GM21825 (cell line): ENCODE data around the gene ANKRD13A.
A peak's percentile ranks its signal among the peaks of the same experiment; 100 is the strongest.
"Not testable (repeated sequence)": the region's sequence is repeated elsewhere in the genome, so short reads cannot be mapped to it uniquely, and the experiment has no call there.

Experiments
- ATAC-seq: cut with Tn5 transposase; IDR thresholded peaks from one replicate; pipeline ENCODE4 v1.9.1; 2021; ENCODE audit warnings: mild to moderate bottlenecking, moderate library complexity; ENCODE audit not compliant: unreplicated experiment

The ANKRD13A gene

DNA sequence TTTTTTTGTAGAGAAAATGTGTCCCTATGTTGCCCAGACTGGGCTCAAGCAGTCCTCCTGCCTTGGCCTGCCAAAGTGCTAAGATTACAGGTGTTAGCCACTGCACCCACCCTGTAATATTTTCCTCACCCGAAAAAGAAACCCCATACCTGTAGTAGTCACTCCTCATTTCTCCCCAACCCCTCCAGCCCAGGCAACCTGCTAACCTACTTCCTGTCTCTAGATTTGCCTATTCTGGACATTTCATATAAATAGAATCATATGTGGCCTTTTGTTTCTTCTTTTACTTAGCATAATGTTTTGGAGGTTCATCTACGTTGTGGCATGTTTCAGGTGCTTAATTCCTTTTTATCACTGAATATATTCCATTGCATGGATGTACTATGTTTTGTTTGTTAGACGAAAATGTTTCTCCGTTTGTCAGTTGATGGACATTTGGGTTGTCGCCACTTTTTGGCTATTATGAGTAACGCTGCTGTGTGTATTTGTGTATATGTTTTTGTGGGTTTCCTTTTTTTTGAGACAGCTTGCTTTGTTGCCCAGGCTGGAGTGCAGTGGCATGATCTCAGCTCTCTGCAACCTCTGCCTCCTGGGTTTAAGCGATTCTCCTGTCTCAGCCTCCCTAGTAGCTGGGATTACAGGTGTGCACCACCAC, 6.2 kb downstream of the ANKRD13A start:
- ATAC-seq, result no peak

DNA sequence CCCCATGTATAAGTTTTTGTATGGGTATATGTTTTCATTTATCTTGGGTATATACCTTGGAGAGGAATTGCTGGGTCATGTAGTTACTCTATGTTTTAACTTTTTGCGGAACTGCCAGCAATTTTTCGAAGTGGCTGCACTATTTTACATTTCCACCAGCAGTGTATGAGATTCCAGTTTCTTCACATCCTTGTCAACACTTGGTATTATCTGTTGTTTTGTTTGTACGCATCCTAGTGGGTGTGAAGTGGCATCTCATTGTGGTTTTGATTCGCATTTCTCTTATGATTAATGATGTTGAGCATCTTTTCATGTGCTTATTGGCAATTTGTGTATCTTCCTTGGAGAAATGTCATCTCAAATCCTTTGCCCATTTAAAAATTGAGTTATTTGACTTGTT, 6.9 kb downstream of the ANKRD13A start:
- ATAC-seq, result no peak

DNA sequence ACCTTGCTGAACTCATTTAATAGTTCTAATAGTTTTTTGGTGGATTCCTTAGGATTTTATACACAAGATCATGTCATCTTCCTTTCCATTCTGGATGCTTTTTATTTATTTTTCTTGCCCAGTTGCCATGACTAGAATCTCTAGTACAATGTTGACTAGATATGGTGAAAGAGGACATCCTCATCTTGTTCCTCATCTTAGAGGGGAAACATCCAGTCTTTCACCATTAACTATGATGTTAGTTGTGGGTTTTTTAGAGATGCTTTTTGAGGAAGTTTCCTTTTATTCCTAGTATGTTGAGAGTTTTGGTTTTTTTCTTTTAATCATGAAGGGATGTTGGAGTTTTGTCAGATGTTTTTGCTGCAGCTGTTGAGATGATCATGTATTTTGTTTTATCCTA, 8.7 kb downstream of the ANKRD13A start:
- no peak for ATAC-seq

DNA sequence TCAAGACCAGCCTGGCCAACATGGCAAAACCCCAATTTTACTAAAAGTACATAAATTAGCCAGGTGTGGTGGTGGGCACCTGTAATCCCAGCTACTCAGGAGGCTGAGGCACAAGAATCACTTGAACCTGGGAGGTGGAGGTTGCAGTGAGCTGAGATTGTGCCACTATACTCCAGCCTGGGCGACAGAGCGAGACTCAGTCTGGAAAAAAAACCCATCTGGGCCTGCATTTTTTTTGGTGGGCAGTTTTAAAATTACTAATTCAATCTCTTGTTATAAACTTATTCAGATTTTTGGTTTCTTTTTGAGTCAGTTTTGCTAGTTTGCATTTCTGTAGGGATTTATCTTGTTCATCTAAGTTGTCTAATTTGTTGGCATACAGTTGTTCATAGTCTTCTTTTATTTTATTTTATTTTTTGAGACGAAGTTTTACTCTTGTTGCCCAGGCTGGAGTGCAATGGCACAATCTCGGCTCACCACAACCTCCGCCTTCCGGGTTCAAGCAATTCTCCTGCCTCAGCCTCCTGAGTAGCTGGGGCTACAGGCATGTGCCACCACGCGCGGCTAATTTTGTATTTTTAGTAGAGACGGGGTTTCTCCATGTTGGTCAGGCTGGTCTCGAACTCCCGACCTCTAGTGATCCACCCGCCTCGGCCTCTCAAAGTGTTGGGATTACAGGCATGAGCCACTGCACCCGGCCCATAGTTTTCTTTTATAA, 9.6 kb downstream of the ANKRD13A start:
- not testable (repeated sequence) for ATAC-seq

DNA sequence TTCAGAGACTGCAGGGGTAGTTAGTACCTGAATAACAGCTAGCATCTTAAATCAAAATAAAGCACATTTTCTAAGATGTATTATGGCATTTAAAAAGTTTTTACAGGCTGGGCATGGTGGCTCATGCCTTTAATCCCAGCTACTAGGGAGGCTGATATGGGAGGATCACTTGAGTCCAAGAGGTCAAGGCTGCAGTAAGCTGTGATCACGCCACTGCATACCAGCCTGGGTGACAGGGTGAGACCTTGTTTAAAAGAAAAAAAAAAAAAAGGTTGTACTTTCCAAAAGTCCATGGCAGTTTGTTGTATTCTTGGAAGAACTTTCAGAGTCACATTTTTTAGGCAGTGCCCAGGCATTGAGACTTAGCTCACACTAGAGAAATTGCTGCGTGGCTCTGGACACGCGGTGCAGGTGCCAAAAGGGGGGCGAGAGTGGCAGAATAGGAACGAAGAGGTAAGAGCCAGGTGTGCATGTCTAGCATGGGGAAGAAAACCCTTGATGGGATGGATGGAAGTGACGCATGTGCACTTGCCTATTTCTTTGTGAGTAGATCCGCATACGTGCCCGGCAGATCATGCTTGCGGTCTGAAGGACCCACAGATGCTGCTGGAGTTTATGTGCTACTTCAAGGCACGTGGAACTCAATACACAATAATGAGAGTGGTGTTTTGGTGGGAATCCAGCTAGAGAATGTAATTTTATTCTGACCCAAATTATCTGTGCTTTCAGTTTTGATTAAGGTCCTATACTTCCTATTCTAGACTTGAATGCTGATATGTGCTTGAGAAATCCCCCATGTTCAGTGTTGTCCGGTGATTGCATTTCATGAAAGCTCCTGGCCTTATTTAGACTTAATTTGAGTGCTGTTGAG, 11.9 kb downstream of the ANKRD13A start:
- ATAC-seq, result peak; percentile 40

DNA sequence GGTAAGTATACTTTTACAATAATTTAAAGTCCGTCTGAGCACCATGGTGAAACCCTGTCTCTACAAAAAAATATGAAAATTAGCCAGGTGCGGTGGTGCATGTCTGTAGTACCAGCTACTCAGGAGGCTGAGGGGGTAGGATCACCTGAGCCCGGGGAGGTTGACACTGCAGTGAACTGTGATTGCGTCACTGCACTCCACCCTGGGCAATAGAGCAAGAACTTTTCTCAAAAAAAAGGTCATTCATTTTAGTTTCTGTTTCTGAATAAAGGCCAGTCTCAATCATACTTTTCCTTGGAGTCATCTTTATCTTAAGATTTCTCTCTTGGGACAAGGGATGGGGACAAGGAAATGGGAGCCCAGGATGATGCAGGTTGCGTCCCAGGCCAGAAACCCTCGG, 12.9 kb downstream of the ANKRD13A start:
- ATAC-seq, result peak; percentile 56

DNA sequence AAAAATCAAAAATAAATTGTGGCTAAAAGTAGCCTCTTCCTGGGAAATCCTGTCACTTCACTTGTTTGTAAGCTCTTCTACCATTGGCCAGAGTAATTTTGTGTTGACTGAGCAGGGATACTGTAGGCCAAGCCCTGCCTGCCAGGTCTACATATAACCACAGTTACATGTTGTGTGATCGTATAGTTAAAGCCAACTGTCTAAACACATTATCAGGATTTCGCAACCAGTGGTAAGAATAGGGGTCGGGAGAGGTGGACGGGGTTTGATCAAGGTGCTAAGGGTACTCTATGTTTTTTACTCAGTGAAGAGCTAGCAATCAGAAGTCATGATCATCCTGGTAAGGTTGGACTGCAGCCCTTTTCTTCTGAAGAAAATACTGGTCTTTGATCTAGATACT, 13.4 kb downstream of the ANKRD13A start:
- ATAC-seq, result no peak

DNA sequence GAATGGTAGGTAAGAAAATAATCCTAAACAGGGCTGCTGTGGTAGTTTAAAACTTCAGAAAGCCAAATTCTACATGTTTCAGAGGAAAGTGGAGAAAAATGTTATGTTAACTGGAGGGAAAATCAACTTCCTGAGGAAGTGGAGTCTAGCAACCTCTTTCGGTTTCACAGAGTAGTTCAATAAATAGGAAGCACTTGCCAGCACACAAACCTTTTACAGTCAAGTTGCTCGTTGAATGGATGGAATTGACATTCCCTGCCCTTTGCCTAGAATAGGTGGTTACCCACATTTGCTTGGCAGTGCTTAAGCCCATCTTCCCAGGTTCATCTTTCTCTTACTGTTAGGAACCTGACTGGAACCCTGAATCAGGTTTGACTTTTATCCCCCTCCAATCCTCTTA, 15.9 kb downstream of the ANKRD13A start:
- no peak for ATAC-seq

DNA sequence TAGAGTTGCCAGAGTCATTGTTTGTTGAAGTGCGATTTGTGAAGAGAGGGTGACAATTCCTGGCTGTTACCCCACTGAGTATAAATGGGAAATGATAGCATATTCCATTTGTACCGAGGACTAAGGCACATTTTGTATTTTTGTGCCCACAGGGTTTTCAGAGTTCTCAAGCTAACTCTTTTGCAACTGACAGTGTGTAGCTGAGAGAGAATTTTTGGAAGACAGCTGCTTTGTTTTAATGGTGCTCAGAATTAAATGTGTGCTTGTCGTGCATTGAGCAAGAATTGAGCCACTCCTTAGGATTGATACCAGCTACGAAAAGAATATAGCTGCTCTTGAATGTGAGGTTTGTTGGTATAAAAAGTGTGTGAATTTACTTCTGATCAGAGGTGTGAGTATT, 21.7 kb downstream of the ANKRD13A start:
- no peak for ATAC-seq

DNA sequence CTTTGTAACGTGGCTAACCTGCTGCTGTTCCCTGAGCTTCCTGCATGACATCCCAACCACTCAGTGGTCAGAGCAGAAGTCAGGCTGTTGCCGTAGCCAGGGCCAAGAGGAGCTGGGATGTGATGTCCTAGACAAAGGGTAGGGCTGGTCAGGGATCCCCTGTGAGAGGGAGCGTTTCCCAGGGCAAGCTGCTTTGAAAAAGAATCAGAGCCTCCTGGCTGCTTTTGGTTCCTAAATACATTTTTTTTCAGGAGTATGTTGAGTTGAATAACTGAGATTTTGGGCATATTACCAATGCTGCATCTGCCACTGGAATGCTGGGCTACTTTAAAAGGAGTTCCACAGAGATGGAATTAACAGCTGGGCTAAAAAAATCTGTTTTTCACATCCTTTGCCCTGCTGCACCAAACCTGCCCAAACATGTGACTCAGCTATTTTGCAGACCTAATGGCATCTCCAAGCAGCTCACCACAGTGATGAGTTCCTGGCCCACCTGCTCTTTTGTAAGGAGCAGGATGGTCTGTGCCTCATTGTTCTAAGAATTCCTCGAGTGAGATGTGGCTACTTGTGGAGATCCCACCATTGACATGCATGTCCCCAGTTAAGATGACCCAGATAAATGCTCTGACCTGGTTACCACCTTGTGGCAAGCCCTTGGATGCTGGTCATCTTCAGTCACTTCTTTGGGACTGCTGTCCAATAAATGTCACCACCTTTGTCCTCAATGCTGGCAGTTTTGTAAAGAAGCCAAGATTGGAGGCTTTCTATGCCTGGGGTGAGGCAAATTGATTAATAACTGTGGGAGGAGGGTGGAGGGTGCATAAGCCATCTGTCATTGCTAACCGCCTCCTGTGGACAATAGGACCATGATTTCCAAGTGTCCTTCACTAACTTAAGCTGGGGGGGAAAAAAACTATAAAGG, 24.1 kb downstream of the ANKRD13A start:
- no peak for ATAC-seq

DNA sequence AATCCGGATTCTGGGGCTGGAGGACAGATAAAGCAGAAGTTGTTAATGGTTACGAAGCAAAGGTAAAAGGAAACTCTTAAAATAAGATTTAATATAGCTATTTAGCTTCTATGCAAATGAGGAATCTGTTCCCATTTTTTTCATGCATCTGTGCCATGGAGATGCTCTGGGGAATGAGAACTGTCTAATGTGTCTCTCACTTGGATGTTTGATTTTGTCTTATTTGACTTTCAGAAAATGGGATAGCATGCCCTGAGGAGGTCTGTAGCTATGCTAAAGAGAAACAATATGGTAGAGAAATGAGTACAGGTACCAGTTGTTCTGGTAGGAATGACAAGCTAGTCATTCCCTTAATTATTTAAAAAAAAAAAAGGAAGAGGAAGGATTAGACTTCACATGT, 24.8 kb downstream of the ANKRD13A start:
- no peak for ATAC-seq

DNA sequence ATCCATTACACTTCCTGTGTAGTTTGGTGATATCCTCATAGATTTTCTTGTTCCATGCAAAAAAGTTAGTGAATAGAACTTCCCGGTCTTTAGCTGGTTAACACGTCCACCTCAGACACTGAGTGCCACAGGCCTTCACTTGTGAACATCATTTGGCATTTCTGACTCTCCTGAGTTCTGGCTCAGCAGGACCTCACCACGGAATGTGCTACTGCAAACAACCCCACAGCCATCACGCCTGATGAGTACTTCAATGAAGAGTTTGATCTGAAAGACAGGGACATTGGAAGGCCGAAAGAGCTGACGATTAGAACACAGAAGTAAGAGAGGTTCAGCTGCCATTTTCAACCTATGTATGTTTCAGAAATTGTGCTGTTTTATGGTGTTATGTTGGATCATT, 29.1 kb downstream of the ANKRD13A start:
- ATAC-seq, result no peak

DNA sequence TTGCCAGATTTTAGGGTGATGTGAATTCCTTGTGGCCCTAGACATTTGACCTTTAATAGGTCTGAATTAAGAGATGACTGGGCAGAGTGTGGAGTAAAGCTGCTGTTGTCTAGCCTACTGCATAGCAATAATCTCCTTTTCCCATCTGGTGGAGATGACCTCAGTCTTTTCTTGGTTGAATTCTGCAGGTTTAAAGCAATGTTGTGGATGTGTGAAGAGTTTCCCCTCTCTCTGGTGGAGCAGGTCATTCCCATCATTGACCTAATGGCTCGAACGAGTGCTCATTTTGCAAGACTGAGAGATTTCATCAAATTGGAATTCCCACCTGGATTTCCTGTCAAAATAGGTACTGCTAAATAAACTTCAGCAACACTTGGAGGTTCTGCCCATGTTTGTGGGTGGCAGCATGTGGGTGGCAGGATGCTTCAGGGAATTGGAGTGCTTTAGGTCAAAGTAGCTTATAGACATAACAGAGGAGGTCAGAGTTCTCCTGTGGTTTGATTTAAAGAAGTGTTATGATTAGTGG, 30.1 kb downstream of the ANKRD13A start:
- no peak for ATAC-seq

DNA sequence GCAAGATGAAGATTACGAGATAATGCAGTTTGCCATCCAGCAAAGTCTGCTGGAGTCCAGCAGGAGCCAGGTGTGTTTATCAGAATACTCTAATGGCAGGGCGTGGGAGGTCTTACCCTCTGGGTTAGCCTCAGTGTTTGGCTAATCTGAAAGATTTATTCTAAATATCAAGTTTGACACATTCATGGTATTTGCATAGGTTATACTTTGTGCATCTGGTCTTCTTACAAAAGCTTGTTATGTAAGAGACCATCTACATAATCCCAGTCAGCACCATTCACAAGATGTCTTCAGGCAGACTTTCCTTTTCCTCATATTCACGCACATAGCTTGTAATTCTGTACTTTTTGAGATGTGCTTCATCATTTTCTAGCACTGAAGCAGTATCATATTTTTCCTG, 34.7 kb downstream of the ANKRD13A start:
- no peak for ATAC-seq

DNA sequence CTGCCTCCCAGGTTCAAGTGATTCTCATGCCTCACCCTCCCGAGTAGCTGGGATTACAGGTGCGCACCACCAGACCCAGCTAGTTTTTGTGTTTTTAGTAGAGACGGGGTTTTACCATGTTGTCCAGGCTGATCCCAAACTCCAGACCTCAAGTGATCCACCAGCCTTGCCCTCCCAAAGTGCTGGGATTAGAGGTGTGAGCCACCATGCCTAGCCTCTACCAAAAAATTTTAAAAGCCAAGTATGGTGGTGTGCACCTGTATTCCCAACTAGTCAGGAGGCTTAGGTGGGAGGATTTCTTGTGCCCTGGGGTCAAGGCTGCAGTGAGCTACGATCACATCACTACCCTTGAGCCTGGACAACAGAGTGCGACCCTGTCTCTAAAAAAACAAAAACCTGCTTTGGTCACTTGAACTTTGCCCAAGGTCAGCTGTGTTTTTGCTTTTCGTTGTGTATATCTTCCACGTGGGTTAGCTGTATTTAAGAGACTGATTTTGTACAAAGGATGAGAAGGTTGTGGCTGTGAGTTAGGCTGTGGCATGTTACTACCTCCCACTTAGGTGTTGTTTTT, 36.4 kb downstream of the ANKRD13A start:
- ATAC-seq, result no peak

DNA sequence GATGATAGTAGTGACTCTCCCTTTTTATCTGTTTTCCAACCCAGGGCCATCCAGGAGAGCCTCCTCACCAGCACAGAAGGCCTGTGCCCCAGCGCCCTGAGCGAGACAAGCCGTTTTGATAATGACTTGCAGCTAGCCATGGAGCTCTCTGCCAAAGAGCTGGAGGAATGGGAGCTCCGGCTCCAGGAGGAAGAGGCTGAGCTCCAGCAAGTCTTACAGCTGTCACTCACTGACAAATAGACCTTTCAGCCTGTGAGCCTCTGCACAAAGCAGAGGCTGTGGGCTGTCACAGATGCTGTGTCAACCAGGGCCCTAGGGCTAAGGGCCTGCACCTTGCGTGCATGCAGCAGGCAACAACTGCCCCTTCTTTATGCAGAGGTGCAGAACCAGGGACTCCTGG, 38.1 kb downstream of the ANKRD13A start:
- no peak for ATAC-seq

DNA sequence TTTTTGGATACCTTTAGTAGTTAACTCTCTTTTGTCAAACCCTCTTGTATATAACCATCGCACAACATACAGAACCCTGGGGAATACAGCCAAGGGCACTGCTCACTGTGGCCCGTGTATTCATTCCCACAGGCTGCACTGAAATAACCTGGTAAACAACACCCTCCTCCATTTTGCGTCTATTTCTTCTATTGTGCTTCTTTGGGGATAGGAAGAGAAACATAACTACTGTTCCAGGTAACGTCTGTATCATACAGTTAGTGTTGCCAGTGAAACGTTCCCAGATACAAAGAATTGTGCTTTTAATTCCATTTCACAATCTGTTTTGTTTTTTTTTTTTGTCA, 39.5 kb downstream of the ANKRD13A start:
- ATAC-seq, result no peak

DNA sequence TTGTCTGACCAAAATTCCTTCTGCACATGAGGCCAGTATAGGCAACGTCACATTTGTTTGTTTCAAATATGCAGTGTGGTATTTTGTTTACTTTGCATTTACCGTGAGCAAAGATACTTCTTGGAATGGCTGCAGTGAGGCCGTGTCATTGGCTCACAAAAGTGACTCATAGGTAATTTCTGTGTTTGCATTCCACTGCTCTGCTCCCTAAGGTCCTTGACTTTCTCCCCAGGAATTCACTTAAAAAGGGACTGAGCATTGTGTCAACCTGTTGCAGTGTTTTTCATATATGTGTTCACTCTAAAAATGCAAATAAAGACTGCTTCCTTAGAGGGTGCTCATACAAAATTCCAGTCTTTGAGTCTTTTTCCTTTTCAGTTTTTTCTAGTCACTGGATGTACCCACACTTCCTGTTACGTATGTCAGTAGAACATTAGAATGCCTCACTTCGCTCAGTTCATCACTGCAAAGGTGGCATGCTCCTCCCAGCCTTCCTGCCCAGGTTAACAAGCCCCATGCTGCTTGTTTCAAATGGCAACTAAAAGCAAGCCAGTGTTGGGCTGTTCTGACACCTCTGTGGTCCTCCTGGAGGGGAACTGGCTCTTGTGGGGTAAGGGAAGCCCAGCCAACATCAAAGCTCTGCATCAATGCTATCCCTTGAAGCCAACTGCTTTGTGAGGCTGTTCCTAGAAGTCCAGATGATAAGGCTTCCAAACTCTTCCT, 40.0 kb downstream of the ANKRD13A start:
- no peak for ATAC-seq

DNA sequence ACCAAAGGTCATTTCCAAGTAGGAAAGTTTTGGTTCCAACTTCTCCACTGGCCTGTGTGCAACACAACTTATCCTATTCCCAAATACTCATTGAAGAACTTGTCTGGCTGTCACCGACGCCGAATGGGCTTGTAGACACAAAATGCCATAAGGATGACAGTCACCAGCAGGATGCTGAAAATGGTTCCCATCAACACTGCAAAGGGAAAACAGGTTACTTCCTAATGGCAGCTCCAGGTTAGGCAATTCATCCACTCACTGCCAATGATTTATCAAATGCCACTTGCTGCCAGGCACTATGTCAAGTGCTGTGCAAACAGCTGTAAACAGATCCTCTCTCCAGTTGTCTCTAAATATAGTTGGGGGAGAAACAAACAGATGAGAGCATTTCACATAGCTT, 43.0 kb downstream of the ANKRD13A start:
- no peak for ATAC-seq
